ENCODE results near the gene LTBP1.
A peak's percentile ranks its signal among the peaks of the same experiment; 100 is the strongest.
"Not testable (repeated sequence)": the region's sequence is repeated elsewhere in the genome, so short reads cannot be mapped to it uniquely, and the experiment has no call there.

Gene LTBP1, protein sequence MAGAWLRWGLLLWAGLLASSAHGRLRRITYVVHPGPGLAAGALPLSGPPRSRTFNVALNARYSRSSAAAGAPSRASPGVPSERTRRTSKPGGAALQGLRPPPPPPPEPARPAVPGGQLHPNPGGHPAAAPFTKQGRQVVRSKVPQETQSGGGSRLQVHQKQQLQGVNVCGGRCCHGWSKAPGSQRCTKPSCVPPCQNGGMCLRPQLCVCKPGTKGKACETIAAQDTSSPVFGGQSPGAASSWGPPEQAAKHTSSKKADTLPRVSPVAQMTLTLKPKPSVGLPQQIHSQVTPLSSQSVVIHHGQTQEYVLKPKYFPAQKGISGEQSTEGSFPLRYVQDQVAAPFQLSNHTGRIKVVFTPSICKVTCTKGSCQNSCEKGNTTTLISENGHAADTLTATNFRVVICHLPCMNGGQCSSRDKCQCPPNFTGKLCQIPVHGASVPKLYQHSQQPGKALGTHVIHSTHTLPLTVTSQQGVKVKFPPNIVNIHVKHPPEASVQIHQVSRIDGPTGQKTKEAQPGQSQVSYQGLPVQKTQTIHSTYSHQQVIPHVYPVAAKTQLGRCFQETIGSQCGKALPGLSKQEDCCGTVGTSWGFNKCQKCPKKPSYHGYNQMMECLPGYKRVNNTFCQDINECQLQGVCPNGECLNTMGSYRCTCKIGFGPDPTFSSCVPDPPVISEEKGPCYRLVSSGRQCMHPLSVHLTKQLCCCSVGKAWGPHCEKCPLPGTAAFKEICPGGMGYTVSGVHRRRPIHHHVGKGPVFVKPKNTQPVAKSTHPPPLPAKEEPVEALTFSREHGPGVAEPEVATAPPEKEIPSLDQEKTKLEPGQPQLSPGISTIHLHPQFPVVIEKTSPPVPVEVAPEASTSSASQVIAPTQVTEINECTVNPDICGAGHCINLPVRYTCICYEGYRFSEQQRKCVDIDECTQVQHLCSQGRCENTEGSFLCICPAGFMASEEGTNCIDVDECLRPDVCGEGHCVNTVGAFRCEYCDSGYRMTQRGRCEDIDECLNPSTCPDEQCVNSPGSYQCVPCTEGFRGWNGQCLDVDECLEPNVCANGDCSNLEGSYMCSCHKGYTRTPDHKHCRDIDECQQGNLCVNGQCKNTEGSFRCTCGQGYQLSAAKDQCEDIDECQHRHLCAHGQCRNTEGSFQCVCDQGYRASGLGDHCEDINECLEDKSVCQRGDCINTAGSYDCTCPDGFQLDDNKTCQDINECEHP (N-terminal part only)

DNA sequence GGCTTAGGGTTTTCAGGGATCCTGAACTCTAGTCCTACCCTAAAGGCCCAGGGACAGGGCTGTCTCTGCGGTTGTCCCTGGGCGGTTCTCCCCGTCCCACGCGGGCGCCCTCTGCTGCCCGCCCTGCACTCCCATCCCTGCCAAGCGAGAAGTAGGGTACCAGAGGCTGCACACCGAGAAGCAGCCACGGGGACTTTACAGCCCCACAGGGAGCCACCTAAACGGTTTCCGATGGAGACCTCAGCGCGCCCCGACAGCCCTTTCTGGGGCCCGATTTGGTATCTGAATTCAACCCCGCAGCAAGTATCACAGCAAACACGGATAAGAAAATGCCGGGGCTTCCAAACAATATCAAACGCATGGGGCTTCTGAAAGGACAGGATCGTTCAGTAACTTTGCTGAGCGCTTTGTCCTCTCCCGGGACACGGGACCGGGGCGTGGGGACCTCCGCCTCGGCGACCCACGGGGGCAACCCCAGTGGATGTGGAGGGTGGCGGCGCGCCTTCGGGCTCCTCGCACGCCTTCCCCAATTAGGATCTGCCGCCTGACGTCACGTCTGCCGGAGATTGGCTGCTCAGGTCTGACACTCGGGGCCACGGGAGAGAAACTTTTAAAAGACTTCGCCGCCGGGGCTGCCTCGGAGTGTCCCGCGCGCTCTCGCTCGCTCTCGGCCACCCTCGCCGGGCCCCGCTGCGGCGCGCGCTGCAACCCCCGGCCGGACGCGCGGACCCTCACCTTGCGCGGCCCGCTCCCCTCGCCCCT is at the start of gene LTBP1:
TSS of gene LTBP1 (plus strand) at position 640 of the 762 bp plus-strand sequence. CDS start 372 bp downstream, outside the sequence.
- DNase-seq = peak; percentile 73

DNA sequence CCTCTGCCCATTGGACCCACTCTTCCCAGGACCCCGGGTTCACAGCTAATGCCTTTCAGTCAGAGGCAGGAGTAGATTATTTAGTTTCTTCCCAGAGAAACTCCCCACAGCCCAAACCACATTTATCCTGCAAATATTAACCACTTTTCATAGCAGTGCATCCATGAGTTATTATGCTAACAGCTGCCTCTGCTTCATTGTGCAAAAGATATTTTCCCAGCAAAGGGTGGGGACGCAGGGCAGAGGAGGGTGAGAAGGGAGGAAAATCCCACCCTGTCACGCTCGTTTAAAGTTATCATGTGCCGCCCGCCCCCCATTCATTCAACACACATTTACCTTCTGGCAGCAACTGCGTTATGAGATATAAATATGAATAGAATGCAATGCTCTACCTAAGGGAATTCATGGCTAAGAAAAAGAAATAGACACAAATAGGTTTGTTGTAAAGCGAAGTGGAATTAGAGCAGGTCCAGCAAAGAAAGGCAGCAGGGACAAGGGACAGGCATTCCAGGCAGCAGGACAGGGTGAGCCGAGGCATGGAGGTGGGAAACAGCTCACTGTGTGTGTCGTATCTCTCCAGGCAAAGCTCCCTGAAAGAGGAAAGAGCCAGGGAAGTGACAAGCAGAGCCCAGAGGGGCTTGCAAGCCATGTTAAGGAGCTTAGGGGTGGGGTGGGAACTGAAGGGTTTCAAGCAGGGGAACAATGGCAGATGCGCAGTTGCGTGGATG is 46.3 kb upstream of the LTBP1 start:
- no peak for DNase-seq

- no peak for DNase-seq
Observed at GRCh38 chr2:32901313-32901712, 45.4 kb upstream of the LTBP1 start.

GRCh38 chr2:32902174-32902573 is 44.6 kb upstream of the LTBP1 start:
- DNase-seq = no peak

- DNase-seq = no peak
Observed at GRCh38 chr2:32902986-32903385, 43.8 kb upstream of the LTBP1 start.

DNA sequence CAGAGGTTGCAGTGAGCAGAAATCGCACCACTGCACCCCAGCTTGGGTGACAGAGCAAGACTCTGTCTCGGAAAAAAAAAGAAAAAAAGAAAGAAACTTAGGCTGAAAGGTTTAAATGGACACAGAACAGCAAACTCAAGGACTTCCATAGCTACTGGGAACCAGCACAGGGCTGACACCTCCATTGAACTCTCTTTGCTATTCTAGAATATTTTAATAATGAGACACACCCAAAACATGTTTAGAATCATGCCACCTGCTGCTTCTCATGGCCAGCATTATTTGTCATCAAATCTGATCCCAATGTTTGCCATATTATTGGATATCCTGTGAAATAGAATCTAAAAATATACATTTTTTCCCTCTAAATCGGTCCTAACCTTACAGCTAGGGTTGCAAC is 42.7 kb upstream of the LTBP1 start:
- DNase-seq = no peak

DNA sequence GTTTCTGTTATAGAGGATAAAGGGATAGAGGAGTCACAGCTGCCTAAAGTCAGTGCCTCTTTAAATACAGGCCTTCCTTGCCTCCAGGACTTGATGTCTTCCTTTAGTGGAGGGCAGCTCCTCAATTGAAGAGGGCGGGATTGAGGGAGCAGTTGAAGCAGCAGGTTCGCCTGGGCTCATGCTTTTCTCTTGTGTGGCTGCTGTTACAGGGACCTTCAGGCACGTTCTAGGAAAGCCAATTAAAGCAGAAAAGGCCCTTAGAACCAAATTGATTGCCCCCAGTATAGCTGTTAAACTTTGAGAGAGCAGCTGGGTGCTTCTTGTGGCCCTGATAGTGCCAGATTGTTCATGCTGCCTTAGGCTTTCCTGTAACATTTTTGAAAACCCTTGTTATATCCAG is 42.0 kb upstream of the LTBP1 start:
- no peak for DNase-seq

DNA sequence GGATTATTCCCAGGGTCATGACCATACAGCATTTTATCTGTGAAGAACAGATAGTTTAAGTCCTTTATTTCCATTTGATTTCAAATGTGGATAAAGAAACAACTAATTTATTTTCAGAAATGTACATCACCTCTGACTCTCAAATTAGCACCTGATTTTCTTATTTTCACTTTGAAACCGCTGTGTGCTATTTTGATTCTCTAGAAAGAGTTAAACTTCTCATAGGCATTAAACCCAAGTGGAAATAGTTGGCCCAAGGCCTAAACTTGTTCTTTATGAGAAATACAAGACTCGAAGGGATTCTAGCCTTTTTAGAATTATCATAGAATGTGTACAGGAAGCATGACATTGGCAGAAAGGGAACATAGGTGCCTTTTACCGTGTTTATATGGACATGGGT is 41.5 kb upstream of the LTBP1 start:
- no peak for DNase-seq

GRCh38 chr2:32910883-32911598 is 35.7 kb upstream of the LTBP1 start:
- no peak for DNase-seq

GRCh38 chr2:32915694-32916093 is 31.1 kb upstream of the LTBP1 start:
- DNase-seq = no peak

DNA sequence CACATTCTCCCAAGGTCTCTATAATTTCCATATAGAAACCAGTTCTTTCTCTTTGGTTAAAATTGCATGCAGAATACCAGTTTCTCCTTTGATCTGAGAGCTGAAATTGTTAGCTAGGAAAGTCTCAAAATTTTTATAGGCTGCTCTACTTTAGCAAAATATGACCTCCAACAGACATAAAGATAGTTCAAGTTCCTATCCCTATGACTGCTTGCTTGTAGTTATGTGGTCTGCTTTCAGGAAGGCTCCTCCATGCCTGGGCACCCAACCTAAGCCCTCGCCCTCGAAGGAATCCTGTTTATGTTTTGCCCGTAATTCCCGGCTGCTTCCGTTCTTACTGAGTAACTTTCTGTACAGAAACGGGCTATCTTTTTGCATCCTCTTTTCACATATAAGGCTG is 28.0 kb upstream of the LTBP1 start:
- no peak for DNase-seq

DNA sequence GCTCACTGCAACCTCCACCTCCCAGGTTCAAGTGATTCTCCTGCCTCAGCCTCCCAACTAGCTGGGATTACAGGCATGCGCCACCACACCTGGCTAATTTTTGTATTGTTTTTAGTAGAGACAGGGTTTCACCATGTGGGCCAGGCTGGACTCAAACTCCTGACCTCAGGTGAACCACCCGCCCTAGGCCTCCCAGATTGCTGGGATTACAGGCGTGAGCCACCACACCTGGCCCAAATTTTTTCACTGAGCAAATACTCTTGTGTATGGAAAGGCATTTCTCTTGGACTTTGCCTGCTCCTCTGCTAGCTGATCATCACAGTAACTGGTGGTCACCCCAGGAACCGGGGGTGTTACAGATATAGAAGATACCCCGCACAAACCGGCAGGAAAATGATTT is 26.9 kb upstream of the LTBP1 start:
- DNase-seq = not testable (repeated sequence)

- DNase-seq = not testable (repeated sequence)
Observed at GRCh38 chr2:32921486-32921885, 25.3 kb upstream of the LTBP1 start.

DNA sequence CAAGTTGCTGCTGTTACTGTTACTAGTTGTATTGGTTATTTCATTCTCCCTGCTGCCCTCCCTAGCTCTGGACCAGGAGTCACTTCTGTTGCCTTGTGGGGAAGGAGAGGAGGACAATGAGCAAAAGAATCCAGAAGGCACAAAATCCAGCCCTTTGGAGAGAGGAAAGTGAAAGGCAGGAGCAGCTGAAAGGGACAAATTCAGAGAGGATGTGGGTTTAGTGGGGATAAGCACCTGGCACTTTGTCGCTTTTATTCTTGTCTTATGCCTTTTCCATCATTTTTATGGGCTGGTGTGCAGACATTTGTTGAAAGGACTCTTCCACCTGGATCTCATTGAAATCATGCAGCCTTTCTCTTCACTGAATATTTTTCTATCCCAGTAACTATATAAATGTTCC is 24.3 kb upstream of the LTBP1 start:
- no peak for DNase-seq

GRCh38 chr2:32923109-32923508 is 23.6 kb upstream of the LTBP1 start:
- DNase-seq = no peak

DNA sequence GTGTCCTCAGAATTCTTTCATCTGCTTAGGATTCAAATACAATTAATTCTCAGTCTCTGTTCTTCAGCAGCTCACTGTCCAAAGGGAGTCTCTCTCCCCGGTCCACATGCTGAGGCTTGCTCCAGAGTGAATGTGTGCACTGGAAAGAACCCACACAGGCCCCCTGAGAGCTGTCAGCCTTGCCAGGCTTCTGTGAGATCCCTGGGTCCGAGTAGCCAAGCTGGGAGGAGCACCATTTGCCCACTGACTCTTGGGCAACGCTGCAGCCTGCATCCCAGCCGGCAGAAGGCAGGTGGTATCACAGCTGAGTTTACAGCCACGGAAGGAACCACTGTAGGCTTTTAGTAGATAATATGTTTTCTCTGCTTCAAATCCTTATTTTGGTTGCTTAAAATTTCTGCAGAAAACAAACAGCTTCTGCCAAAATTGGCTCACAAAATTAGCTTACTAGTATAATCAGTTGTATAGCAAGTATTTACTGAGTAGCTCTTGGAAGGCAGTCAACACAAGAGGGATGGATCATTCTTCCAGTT is 21.4 kb upstream of the LTBP1 start:
- DNase-seq = no peak

DNA sequence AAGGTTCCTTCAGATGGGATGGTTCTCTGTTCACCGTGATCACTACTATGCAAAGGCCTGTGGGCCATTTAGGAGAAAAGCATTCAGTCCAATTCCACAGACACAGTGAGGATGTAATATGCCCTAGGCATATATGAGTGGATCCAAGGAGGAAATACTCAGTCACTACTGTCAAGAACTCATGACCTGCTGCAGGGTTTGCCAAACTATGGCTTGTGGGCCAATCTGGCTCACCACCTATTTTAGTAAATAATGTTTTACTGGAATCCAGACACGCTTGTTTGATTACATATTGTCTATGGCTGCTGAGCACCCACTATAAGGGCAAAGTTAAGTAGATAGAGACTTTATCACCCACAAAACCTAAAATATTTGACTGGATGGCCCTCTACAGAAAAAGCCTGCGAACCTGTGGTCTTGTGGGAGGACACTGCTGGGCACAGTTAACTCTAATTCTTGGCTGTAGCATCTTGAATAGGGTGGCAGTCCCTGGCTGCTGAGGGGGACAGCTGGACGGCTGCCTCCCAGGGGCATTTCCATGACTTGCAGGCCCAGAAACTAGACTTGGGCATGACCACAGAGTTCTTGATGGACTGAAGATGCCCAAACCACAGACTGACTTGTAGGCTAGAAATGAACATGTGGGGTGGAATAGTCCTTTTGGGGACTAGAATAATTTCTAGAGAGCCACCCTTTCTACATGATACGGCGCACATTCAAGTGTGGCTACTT is 20.6 kb upstream of the LTBP1 start:
- DNase-seq = no peak

DNA sequence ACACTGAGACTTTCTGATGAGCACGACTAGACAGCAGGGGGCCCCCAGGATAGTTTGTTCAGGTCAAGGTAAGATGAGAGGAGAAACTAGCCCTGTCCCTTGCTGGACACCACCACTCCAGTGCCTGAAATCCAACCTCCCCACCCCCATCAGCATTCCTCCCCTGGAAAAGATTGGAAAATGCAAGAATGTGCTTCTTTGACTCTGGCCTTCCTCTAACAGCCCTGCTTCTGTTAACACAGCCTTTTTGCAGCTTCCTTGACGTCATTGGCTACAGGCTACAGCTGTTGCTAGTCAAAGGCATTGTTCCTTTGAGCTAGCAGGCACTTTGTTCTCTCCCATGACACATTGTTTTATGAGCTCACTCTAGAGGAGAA is 20.1 kb upstream of the LTBP1 start:
- peak; percentile 41 for DNase-seq

GRCh38 chr2:32930436-32930835 is 16.3 kb upstream of the LTBP1 start:
- DNase-seq = no peak

DNA sequence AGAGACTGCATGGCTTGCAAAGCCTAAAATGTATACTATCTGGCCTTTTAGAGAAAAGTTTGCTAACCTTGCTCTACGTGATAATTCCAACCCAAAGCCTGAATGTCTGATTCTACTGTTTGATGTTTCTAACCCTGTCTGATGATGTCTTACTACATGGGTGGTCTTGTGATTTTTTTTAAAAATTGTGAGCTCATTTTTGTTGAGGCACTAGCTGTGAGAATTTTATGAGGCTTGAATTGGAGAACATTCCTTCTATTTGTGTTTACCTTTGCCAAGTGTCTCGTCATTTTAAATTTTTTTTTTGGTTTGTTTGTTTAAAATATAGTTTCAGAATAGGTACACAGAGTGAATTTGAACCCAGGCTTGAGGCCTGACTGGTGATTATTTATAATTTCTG is 15.2 kb upstream of the LTBP1 start:
- DNase-seq = no peak

Measured in fibroblast of skin of right biceps (primary cell).